Stimulated activated CD4-positive, alpha-beta T cell treated with anti-CD3 and anti-CD28 coated beads, TNF-alpha, amount 100 ng/mL, for 4 hours (primary cell): ENCODE measurements around the gene CAB39L.
A peak's percentile ranks its signal among the peaks of the same experiment; 100 is the strongest.

Source experiments
- DNase-seq, 3 experiments: peaks; one replicate each; pipeline ENCODE4 v3.0.0-alpha.2; 2020; ENCODE audit warnings: low read depth in 3 of 3

Gene CAB39L

GRCh38 chr13:49443704-49444523 lies at the start of gene CAB39L, which contains the start of gene SETDB2:
Gene CAB39L (minus strand): TSS chr13:49444064. CDS start chr13:49382910, 61,154 bp downstream.
Gene SETDB2 (plus strand): TSS chr13:49444274. CDS start chr13:49451894, 7,620 bp downstream.
- peak; percentile 93 to 97 (median 97) for DNase-seq

GRCh38 chr13:49488563-49488962 lies 44.7 kb upstream of the CAB39L start:
- no peak for DNase-seq

GRCh38 chr13:49481788-49482187 lies 37.9 kb upstream of the CAB39L start:
- no peak for DNase-seq

- no peak for DNase-seq
Measured at GRCh38 chr13:49476529-49476928, 32.7 kb upstream of the CAB39L start.

- DNase-seq = no peak
Measured at GRCh38 chr13:49472186-49472585, 28.3 kb upstream of the CAB39L start.

- DNase-seq = no peak
Measured at GRCh38 chr13:49466292-49466838, 22.5 kb upstream of the CAB39L start.

GRCh38 chr13:49464621-49465325 lies 20.9 kb upstream of the CAB39L start:
- no peak for DNase-seq

GRCh38 chr13:49464085-49464484 lies 20.2 kb upstream of the CAB39L start:
- no peak for DNase-seq

- DNase-seq = no peak
Measured at GRCh38 chr13:49459580-49459979, 15.7 kb upstream of the CAB39L start.

GRCh38 chr13:49457221-49457620 lies 13.4 kb upstream of the CAB39L start:
- no peak for DNase-seq

- DNase-seq = no peak
Measured at GRCh38 chr13:49456156-49456555, 12.3 kb upstream of the CAB39L start.

- DNase-seq = no peak
Measured at GRCh38 chr13:49455007-49455398, 11.1 kb upstream of the CAB39L start.

GRCh38 chr13:49454388-49455006 lies 10.6 kb upstream of the CAB39L start:
- no peak for DNase-seq

- no peak for DNase-seq
Measured at GRCh38 chr13:49453465-49453864, 9.6 kb upstream of the CAB39L start.

GRCh38 chr13:49452725-49453457 lies 9.0 kb upstream of the CAB39L start:
- DNase-seq = no peak

- no peak for DNase-seq
Measured at GRCh38 chr13:49450105-49450819, 6.4 kb upstream of the CAB39L start.

GRCh38 chr13:49448753-49449152 lies 4.9 kb upstream of the CAB39L start:
- DNase-seq = no peak

- no peak for DNase-seq
Measured at GRCh38 chr13:49446473-49446872, 2.6 kb upstream of the CAB39L start.

- no peak for DNase-seq
Measured at GRCh38 chr13:49444524-49445395, 896 bp upstream of the CAB39L start.

- DNase-seq = no peak
Measured at GRCh38 chr13:49443357-49443703, 534 bp downstream of the CAB39L start.
